ENCODE data around the gene CFDP1. TPM values are rescaled to one million over a fixed set of nuclear protein-coding genes. Genes with fewer than 3 reads are reported as not detected.

Gene CFDP1
- total and polyA plus RNA-seq, 2 of the 13 experiments (the other 11 are each of a cell fraction or from before 2014, with no cell fraction given): 78.6 to 153 TPM

- TF ChIP-seq ZFYVE20 (CRISPR knock-in tag; IDR thresholded peaks at IDR 0.05; ENCODE audit: borderline replicate concordance, low read depth): no peak
- no peak for TF ChIP-seq DMTF1 (CRISPR knock-in tag; IDR thresholded peaks at IDR 0.05)
- peak; percentile 89 for TF ChIP-seq NFIC (IDR thresholded peaks at IDR 0.05; ENCODE audit: low read length)
- no peak for TF ChIP-seq NCOA5 (CRISPR knock-in tag; IDR thresholded peaks at IDR 0.05)
- peak; percentile 64 for TF ChIP-seq ELF1 (CRISPR knock-in tag; IDR thresholded peaks at IDR 0.05)
- no peak for TF ChIP-seq ATM (IDR thresholded peaks at IDR 0.05; ENCODE audit: borderline replicate concordance)
- no peak for TF ChIP-seq ZNF724P (CRISPR knock-in tag; IDR thresholded peaks at IDR 0.05; ENCODE audit: borderline replicate concordance)
- TF ChIP-seq ZBTB49 (CRISPR knock-in tag; IDR thresholded peaks at IDR 0.05; ENCODE audit: borderline replicate concordance): peak; percentile 64; the same call in 1 of the 2 replicates
- no peak; the same call in 1 of the 2 replicates for TF ChIP-seq RBFOX2 (IDR thresholded peaks at IDR 0.05; ENCODE audit: low read depth, low read length)
- TF ChIP-seq HINFP (CRISPR knock-in tag; IDR thresholded peaks at IDR 0.05; ENCODE audit: low read depth): no peak; the same call in 1 of the 2 replicates
- peak; percentile 84 for TF ChIP-seq TFDP1 (CRISPR knock-in tag; IDR thresholded peaks at IDR 0.05; ENCODE audit: borderline replicate concordance)
- no peak for TF ChIP-seq ZNF557 (CRISPR knock-in tag; IDR thresholded peaks at IDR 0.05)
- no peak for TF ChIP-seq PBX3 (CRISPR knock-in tag; IDR thresholded peaks at IDR 0.05; ENCODE audit: borderline replicate concordance)
- TF ChIP-seq SRSF4 (IDR thresholded peaks at IDR 0.05; ENCODE audit: low read depth, low read length, poor library complexity, severe bottlenecking): no peak
- TF ChIP-seq ZNF124 (CRISPR knock-in tag; IDR thresholded peaks at IDR 0.05): peak; percentile 89
- no peak for TF ChIP-seq CHCHD3 (CRISPR knock-in tag; IDR thresholded peaks at IDR 0.05)
- no peak for TF ChIP-seq TBP (CRISPR knock-in tag; IDR thresholded peaks at IDR 0.05)
- peak; percentile 75 for TF ChIP-seq GTF2F1 (IDR thresholded peaks at IDR 0.05; ENCODE audit: low read length)
- no peak for TF ChIP-seq SRF (IDR thresholded peaks at IDR 0.05; ENCODE audit: low read depth, low read length)
- TF ChIP-seq ARHGAP35 (CRISPR knock-in tag; IDR thresholded peaks at IDR 0.05; ENCODE audit: borderline replicate concordance): no peak
- peak; percentile 40; the same call in 1 of the 2 replicates for TF ChIP-seq PHF20 (CRISPR knock-in tag; IDR thresholded peaks at IDR 0.05)
- TF ChIP-seq ZBTB7B (CRISPR knock-in tag; IDR thresholded peaks at IDR 0.05): peak; percentile 69; the same call in 1 of the 2 replicates
These were observed 127.8 kb downstream of the CFDP1 start (continued) for GRCh38 chr16:75305364-75306098.

All from HepG2 (cell line).